Lung (tissue), 12 donors: ENCODE measurements around the gene PHLDB2. TPM values are rescaled to one million over a fixed set of nuclear protein-coding genes. Genes with fewer than 3 reads are reported as not detected.

Experiments used
- ATAC-seq: fragments of 200-7000 bp; cut with Tn5 transposase; one replicate; pipeline ENCODE4 v1.9.1; 2020; ENCODE audit warnings: moderate number of reproducible peaks; ENCODE audit not compliant: insufficient read depth, low FRiP score
- DNase-seq, 3 donors: peaks; one replicate each; pipeline ENCODE4 v3.0.0-alpha.2; 2013 to 2017
- H3K27ac ChIP-seq, 2 donors: one replicate each; pipeline ENCODE4 v1.5.1; 2013; ENCODE audit warnings: mild to moderate bottlenecking in 2 of 2, moderate library complexity in 2 of 2, control low read depth in 1 of 2, inconsistent platforms in 1 of 2, low read depth in 1 of 2, low read length in 1 of 2
- H3K27me3 ChIP-seq, 3 donors: one replicate each; pipeline ENCODE4 v1.5.1; 2013; ENCODE audit warnings: low read length in 2 of 3; ENCODE audit not compliant: control insufficient read depth in 3 of 3, insufficient read depth in 3 of 3
- H3K36me3 ChIP-seq, 4 donors: one replicate each; pipeline ENCODE4 v1.5.1; 2013; ENCODE audit warnings: low read length in 4 of 4, mild to moderate bottlenecking in 1 of 4, moderate library complexity in 1 of 4; ENCODE audit not compliant: control insufficient read depth in 4 of 4, insufficient read depth in 4 of 4
- H3K4me1 ChIP-seq, 5 donors: one replicate each; pipeline ENCODE4 v1.5.1; 2013; ENCODE audit warnings: low read length in 5 of 5, mild to moderate bottlenecking in 2 of 5, moderate library complexity in 1 of 5; ENCODE audit not compliant: control insufficient read depth in 5 of 5, insufficient read depth in 5 of 5
- H3K4me3 ChIP-seq: one replicate; pipeline ENCODE4 v1.5.1; 2013; ENCODE audit warnings: mild to moderate bottlenecking, control low read depth, moderate library complexity
- H3K9ac ChIP-seq, 2 donors: one replicate each; pipeline ENCODE4 v1.5.1; 2013; ENCODE audit warnings: low read length in 2 of 2, control low read depth in 1 of 2; ENCODE audit not compliant: insufficient read depth in 1 of 2
- H3K9me3 ChIP-seq, 4 donors: one replicate each; pipeline ENCODE4 v1.5.1; 2013; ENCODE audit warnings: low read length in 3 of 4, mild to moderate bottlenecking in 1 of 4, moderate library complexity in 1 of 4; ENCODE audit not compliant: control insufficient read depth in 4 of 4, insufficient read depth in 3 of 4
- CTCF ChIP-seq: IDR thresholded peaks from 2 replicates; pipeline ENCODE4 v1.5.1; 2012; ENCODE audit warnings: mild to moderate bottlenecking; ENCODE audit errors: control extremely low read depth, extremely low read depth
- WGBS, 2 donors: extraction: QIAGEN DNeasy Blood & Tissue Kit; methylation state at CpG; one replicate each; pipeline ENCODE4 v1.1.7; 2013; 5-methylcytosine and 5-hydroxymethylcytosine counted together
- polyA plus RNA-seq, 2 donors: library from polyadenylated mRNA; stranded (reverse); fragments of 200-250 nt; gene quantifications; one replicate each; pipeline ENCODE4 v1.2.1, GENCODE V29; 2013
- total RNA-seq, 2 donors: library from RNA; depleted of rRNA in 1 of 2; stranded (reverse); fragments of >200 nt in 1 of 2; gene quantifications; one replicate each; pipeline ENCODE4 v1.2.1, GENCODE V29; 2014 to 2021
- donor health status: control.
- donor health status: control.
- donor health status: Bipolar disorder and iron deficiency.
- donor health status: healthy.
- donor health status: DM: yes; HTN: yes; CAD: no.

The PHLDB2 gene
- total and polyA plus RNA-seq, 4 donors = 14.4 to 58.1 (median 26.7) TPM

DNA sequence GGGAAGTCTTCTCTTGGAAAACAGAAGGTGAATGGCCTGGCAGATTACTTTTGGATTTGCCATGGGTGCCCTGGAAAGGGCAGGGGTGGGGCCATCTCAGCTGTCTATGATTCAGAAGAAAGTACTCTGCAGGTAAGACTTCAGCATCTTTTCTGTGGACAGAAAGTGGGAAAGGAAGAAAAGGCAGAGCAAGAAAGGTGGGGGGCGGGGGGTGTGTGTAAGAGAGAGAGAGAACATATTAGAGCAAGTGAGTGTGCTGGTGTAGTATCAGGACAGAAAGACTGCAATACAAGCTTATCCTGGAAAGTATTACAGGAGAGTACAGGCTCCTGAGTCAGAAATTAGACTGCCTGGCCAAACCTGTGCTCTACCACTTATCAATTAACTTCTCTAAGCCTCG lies 145.1 kb downstream of the PHLDB2 start:
- no peak overlapping the region for H3K27ac ChIP-seq
- H3K36me3 ChIP-seq = no peaks in the 10 kb centered on the region
- no peak overlapping the region for H3K4me3 ChIP-seq
- no peak for ATAC-seq
- no peak for DNase-seq
- peaks cover 0 to 59% (median 15%) of the 10 kb centered on the region in 5 donors for H3K4me1 ChIP-seq
- no peak overlapping the region for H3K9ac ChIP-seq
- H3K9me3 ChIP-seq = no peaks in the 10 kb centered on the region
- H3K27me3 ChIP-seq = no peaks in the 10 kb centered on the region
- no peak for TF ChIP-seq CTCF
- 86 to 91% methylated on average over 2 of the region's 2 CpGs for WGBS, 2 donors

- DNase-seq = no peak
- H3K9me3 ChIP-seq = no peaks in the 10 kb centered on the region
- no peak overlapping the region for H3K9ac ChIP-seq
- no peak overlapping the region for H3K27ac ChIP-seq
- WGBS, 2 donors = 97 to 98% methylated on average over 2 of the region's 2 CpGs
- H3K4me1 ChIP-seq = peaks cover 0 to 58% (median 15%) of the 10 kb centered on the region in 5 donors
- H3K4me3 ChIP-seq = no peak overlapping the region
- ATAC-seq = no peak
- no peaks in the 10 kb centered on the region for H3K27me3 ChIP-seq
- no peak for TF ChIP-seq CTCF
- no peaks in the 10 kb centered on the region for H3K36me3 ChIP-seq
These were observed 145.6 kb downstream of the PHLDB2 start for GRCh38 chr3:112004669-112005068.

GRCh38 chr3:112005091-112005672 lies 146.1 kb downstream of the PHLDB2 start:
- Histone ChIP-seq H3K4me1 (peaks cover 0 to 58% (median 15%) of the 10 kb centered on the region in 5 donors), H3K9ac (no peak overlapping the region), H3K4me3 (no peak overlapping the region), H3K9me3 (no peaks in the 10 kb centered on the region), H3K36me3 (no peaks in the 10 kb centered on the region), H3K27me3 (no peaks in the 10 kb centered on the region), H3K27ac (no peak overlapping the region)
- WGBS, 2 donors = 70 to 74% methylated on average over 4 of the region's 4 CpGs
- ATAC-seq (no peak), DNase-seq (no peak)
- TF ChIP-seq CTCF = no peak

GRCh38 chr3:112007633-112008032 lies 148.6 kb downstream of the PHLDB2 start:
- Histone ChIP-seq H3K9me3 (no peaks in the 10 kb centered on the region), H3K27ac (no peak overlapping the region), H3K9ac (no peak overlapping the region), H3K4me3 (no peak overlapping the region), H3K4me1 (peaks cover 0 to 66% (median 12%) of the 10 kb centered on the region in 5 donors), H3K27me3 (no peaks in the 10 kb centered on the region), H3K36me3 (no peaks in the 10 kb centered on the region)
- ATAC-seq = no peak
- no peak for TF ChIP-seq CTCF
- peak; percentile 73 to 92 (median 92) for DNase-seq
- WGBS, 2 donors = 39 to 69% methylated on average over 1 of the region's 1 CpG
